Measurements from ENCODE around the gene MRPS17.
"Not testable (repeated sequence)": the region's sequence is repeated elsewhere in the genome, so short reads cannot be mapped to it uniquely, and the experiment has no call there.

The MRPS17 gene

GRCh38 chr7:55951637-55952351 lies at the start of gene MRPS17:
Gene MRPS17 (plus strand): TSS chr7:55951877. CDS start chr7:55953196, 1,319 bp downstream.
- peak; percentile 80 to 83 for DNase-seq (ENCODE audit: low read depth in 2 of 2)

- DNase-seq (ENCODE audit: low read depth in 2 of 2): no peak
Measured at GRCh38 chr7:55903985-55904759, 47.5 kb upstream of the MRPS17 start.

GRCh38 chr7:55912748-55913158 lies 38.9 kb upstream of the MRPS17 start:
- DNase-seq (ENCODE audit: low read depth in 2 of 2): no peak

- no peak for DNase-seq (ENCODE audit: low read depth in 2 of 2)
Measured at GRCh38 chr7:55917771-55918170, 33.9 kb upstream of the MRPS17 start.

GRCh38 chr7:55928006-55928767 lies 23.5 kb upstream of the MRPS17 start:
- DNase-seq (ENCODE audit: low read depth in 2 of 2): no peak

GRCh38 chr7:55931421-55932151 lies 20.1 kb upstream of the MRPS17 start:
- no peak for DNase-seq (ENCODE audit: low read depth in 2 of 2)

- no peak for DNase-seq (ENCODE audit: low read depth in 2 of 2)
Measured at GRCh38 chr7:55939514-55940123, 12.1 kb upstream of the MRPS17 start.

GRCh38 chr7:55946545-55946944 lies 5.1 kb upstream of the MRPS17 start:
- no peak for DNase-seq (ENCODE audit: low read depth in 2 of 2)

- not testable (repeated sequence) for DNase-seq (ENCODE audit: low read depth in 2 of 2)
Measured at GRCh38 chr7:55952352-55952671, 635 bp downstream of the MRPS17 start.

GRCh38 chr7:55953707-55954475 lies 2.2 kb downstream of the MRPS17 start:
- DNase-seq (ENCODE audit: low read depth in 2 of 2): no peak

- DNase-seq (ENCODE audit: low read depth in 2 of 2): no peak
Measured at GRCh38 chr7:55957190-55957589, 5.5 kb downstream of the MRPS17 start.

GRCh38 chr7:55962014-55962413 lies 10.3 kb downstream of the MRPS17 start:
- no peak for DNase-seq (ENCODE audit: low read depth in 2 of 2)

GRCh38 chr7:55963584-55964168 lies 12.0 kb downstream of the MRPS17 start:
- DNase-seq (ENCODE audit: low read depth in 2 of 2): no peak

GRCh38 chr7:55964261-55965099 lies 12.8 kb downstream of the MRPS17 start, which contains the start of gene NIPSNAP2:
Gene NIPSNAP2 (plus strand): TSS chr7:55964585. CDS start chr7:55964610, 25 bp downstream.
- DNase-seq (ENCODE audit: low read depth in 2 of 2): peak; percentile 18 to 23

- no peak for DNase-seq (ENCODE audit: low read depth in 2 of 2)
Measured at GRCh38 chr7:55965100-55965470, 13.4 kb downstream of the MRPS17 start.

GRCh38 chr7:55965805-55966421 lies 14.2 kb downstream of the MRPS17 start:
- no peak for DNase-seq (ENCODE audit: low read depth in 2 of 2)

GRCh38 chr7:55966851-55967250 lies 15.2 kb downstream of the MRPS17 start:
- DNase-seq (ENCODE audit: low read depth in 2 of 2): no peak

- no peak for DNase-seq (ENCODE audit: low read depth in 2 of 2)
Measured at GRCh38 chr7:55969391-55969790, 17.7 kb downstream of the MRPS17 start.

- no peak for DNase-seq (ENCODE audit: low read depth in 2 of 2)
Measured at GRCh38 chr7:55970561-55970960, 18.9 kb downstream of the MRPS17 start.

Measured in stimulated activated CD8-positive, alpha-beta memory T cell treated with anti-CD3 and anti-CD28 coated beads, Interleukin-7, amount 100 ng/mL, for 1 hour (primary cell).